SU-DHL-6 (cell line): Measurements from ENCODE around the gene FAM124A.
"Not testable (repeated sequence)": the region's sequence is repeated elsewhere in the genome, so short reads cannot be mapped to it uniquely, and the experiment has no call there.

Experiments used
- H2AFZ ChIP-seq: fragments of 200-600 bp; sonication (generic); 2 replicates; pipeline ENCODE4 v1.6.1; 2014; ENCODE audit warnings: low read depth, mild to moderate bottlenecking, moderate library complexity, mixed read lengths, antibody characterized with exemption, low read length; ENCODE audit not compliant: severe bottlenecking
- H3F3A ChIP-seq: fragments of 200-600 bp; shearing (Covaris generic); 2 replicates; pipeline ENCODE4 v1.6.0; 2016; ENCODE audit warnings: antibody characterized with exemption, mild to moderate bottlenecking; ENCODE audit not compliant: insufficient read depth
- H3K27ac ChIP-seq: fragments of 200-600 bp; sonication (generic); 2 replicates; pipeline ENCODE4 v1.5.1; 2016; ENCODE audit warnings: low read depth, mild to moderate bottlenecking, low read length, moderate library complexity, mixed read lengths
- H3K27me3 ChIP-seq: fragments of 200-600 bp; sonication (generic), shearing (Covaris generic); 2 replicates; pipeline ENCODE4 v1.6.0; 2014; ENCODE audit warnings: mild to moderate bottlenecking, low read length
- H3K36me3 ChIP-seq: fragments of 200-600 bp; sonication (generic); 2 replicates; pipeline ENCODE4 v1.6.1; 2014; ENCODE audit warnings: mild to moderate bottlenecking, low read length, mixed read lengths
- H3K4me2 ChIP-seq: fragments of 300-600, 200-600 bp; shearing (Covaris generic), sonication (generic); 2 replicates; pipeline ENCODE4 v1.6.0; 2014; ENCODE audit warnings: low read length, low read depth, mild to moderate bottlenecking; ENCODE audit not compliant: poor library complexity, severe bottlenecking
- H3K4me3 ChIP-seq: fragments of 200-600 bp; sonication (generic); 2 replicates; pipeline ENCODE4 v1.5.1; 2014; ENCODE audit warnings: antibody characterized with exemption, low read length, mild to moderate bottlenecking, mixed read lengths; ENCODE audit not compliant: insufficient read depth, poor library complexity, severe bottlenecking
- H3K79me2 ChIP-seq: fragments of 200-600 bp; sonication (generic); 2 replicates; pipeline ENCODE4 v1.6.1; 2014; ENCODE audit warnings: mild to moderate bottlenecking, low read length, moderate library complexity; ENCODE audit not compliant: insufficient read depth
- H3K9ac ChIP-seq: fragments of 200-600 bp; sonication (generic); 2 replicates; pipeline ENCODE4 v1.7.0; 2014; ENCODE audit warnings: mild to moderate bottlenecking, low read length
- H3K9me2 ChIP-seq: fragments of 200-600 bp; sonication (generic); replicated peaks from 2 replicates; pipeline ENCODE4 v1.6.1; 2014; ENCODE audit warnings: low read length; ENCODE audit not compliant: insufficient read depth
- H3K9me3 ChIP-seq: fragments of 200-600 bp; sonication (generic); 2 replicates; pipeline ENCODE4 v1.6.1; 2014; ENCODE audit warnings: low read length, mixed read lengths; ENCODE audit not compliant: insufficient read depth
- H4K20me1 ChIP-seq: fragments of 200-600 bp; sonication (generic); 2 replicates; pipeline ENCODE4 v1.6.1; 2014; ENCODE audit warnings: low read depth, mild to moderate bottlenecking, antibody characterized with exemption, low read length, moderate library complexity, mixed read lengths
- EZH2phosphoT487 ChIP-seq: fragments of 200-600 bp; sonication (generic), shearing (Covaris generic); conservative IDR thresholded peaks from 2 replicates; pipeline ENCODE4 v1.6.1; 2018; ENCODE audit warnings: mild to moderate bottlenecking, antibody characterized with exemption, low read length, moderate library complexity, mixed read lengths
- TF ChIP-seq, protein P1 (sequence below): fragments of 200-600 bp; sonication (generic); IDR thresholded peaks from one replicate; pipeline ENCODE4 v1.5.1; 2017; ENCODE audit warnings: antibody characterized with exemption, mild to moderate bottlenecking, low read length, moderate library complexity; ENCODE audit not compliant: insufficient read depth, poor library complexity, severe bottlenecking

Gene FAM124A

DNA sequence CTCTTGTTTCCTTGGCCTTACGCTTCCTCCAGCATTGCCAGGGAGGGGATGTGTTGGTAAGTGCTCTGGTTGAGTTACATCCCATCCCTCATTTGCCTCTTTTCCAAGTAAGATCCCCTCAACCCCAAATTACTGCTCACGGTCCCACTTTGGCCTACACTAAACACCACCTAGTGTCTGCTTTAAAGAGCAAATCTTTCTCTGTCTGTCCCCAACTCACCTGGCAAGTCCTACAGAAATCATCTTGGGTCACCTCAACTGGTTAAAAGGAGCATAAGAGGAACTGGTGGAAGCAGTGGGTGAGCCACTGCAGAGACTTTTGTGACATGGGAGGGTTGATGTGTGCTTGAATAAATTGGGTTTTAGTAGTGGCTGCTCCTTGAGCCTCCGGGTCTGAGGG, 62.1 kb downstream of the FAM124A start:
- H3K9ac ChIP-seq = no peak overlapping the region
- TF ChIP-seq EZH2phosphoT487 = no peak
- TF ChIP-seq, protein P1, sequence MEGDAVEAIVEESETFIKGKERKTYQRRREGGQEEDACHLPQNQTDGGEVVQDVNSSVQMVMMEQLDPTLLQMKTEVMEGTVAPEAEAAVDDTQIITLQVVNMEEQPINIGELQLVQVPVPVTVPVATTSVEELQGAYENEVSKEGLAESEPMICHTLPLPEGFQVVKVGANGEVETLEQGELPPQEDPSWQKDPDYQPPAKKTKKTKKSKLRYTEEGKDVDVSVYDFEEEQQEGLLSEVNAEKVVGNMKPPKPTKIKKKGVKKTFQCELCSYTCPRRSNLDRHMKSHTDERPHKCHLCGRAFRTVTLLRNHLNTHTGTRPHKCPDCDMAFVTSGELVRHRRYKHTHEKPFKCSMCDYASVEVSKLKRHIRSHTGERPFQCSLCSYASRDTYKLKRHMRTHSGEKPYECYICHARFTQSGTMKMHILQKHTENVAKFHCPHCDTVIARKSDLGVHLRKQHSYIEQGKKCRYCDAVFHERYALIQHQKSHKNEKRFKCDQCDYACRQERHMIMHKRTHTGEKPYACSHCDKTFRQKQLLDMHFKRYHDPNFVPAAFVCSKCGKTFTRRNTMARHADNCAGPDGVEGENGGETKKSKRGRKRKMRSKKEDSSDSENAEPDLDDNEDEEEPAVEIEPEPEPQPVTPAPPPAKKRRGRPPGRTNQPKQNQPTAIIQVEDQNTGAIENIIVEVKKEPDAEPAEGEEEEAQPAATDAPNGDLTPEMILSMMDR = no peak
- no peaks in the 10 kb centered on the region for H3K9me3 ChIP-seq
- H2AFZ ChIP-seq = no peak overlapping the region
- H3F3A ChIP-seq = no peaks in the 10 kb centered on the region
- H3K27me3 ChIP-seq = no peaks in the 10 kb centered on the region
- no peak overlapping the region for H3K4me2 ChIP-seq
- no peaks in the 10 kb centered on the region for H3K9me2 ChIP-seq
- H4K20me1 ChIP-seq = no peaks in the 10 kb centered on the region
- no peak overlapping the region for H3K4me3 ChIP-seq
- no peak overlapping the region for H3K27ac ChIP-seq
- no peaks in the 10 kb centered on the region for H3K79me2 ChIP-seq
- H3K36me3 ChIP-seq = no peaks in the 10 kb centered on the region

DNA sequence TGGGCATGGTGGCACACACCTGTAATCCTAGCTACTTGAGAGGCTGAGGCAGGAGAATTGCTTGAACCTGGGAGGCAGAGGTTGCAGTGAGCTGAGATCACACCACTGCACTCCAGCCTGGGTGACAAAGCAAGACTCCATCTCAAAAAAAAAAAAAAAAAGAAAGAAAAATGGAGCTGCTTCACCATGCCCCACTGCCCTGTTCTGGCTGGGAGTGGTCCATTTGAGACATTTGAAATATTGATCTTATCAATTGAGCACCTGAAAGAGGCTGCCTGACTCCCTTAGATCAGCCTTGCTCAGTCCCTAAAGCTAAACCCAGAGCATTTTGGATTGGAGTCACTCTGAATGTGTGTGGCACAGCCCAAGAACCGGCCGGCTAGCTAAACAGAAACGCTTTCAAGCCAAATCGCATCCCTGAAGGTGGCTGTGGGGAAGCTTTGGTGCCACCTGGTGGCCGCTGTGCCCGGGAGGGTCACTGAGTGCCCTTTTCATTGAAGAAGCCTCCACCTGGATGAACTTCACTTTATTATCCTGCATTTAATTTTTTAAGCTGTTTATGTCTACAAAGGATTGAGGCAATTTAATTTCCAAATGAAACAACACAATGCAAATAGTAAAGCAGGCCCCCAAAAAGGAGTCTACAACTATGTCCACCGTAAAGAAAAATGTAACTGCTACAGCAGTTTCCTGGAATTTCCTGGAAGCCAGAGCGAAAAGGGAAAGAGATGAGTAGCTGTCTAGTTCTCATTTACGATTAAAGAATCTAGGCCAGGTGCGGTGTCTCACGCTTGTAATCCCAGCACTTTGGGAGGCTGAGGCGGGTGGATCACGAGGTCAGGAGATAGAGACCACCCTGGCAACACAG, 64.2 kb downstream of the FAM124A start:
- Histone ChIP-seq H3K9me2 (no peaks in the 10 kb centered on the region), H2AFZ (no peak overlapping the region), H3K9me3 (no peaks in the 10 kb centered on the region), H3K36me3 (no peaks in the 10 kb centered on the region), H3K27ac (no peak overlapping the region), H3K79me2 (no peaks in the 10 kb centered on the region), H3F3A (no peaks in the 10 kb centered on the region), H3K4me2 (no peak overlapping the region), H3K27me3 (no peaks in the 10 kb centered on the region), H4K20me1 (no peaks in the 10 kb centered on the region), H3K4me3 (no peak overlapping the region), H3K9ac (no peak overlapping the region)
- TF ChIP-seq, protein P1 = peak; percentile 86
- TF ChIP-seq EZH2phosphoT487 = no peak

DNA sequence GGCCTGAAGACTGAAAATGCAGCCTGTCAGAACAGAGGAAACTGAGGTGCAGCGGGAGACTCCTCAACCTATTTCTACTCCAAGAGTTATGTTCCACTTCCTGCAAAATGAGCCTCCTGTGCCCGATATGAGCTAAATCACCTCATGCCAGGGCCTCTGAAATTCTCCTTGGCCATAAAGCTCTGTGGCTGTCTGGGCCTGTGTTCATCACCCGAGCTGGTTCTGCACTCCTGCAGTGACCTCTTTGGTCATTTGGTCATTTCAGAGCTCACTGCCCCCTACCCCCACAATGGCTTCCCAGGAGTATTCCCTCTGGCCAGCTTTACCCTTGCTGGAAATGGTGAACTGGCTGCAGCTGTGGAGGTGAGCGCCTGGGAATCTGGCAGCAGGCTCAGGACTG, 65.6 kb downstream of the FAM124A start:
- Histone ChIP-seq H3K4me3 (no peak overlapping the region), H3K27ac (no peak overlapping the region), H3K79me2 (no peaks in the 10 kb centered on the region), H3K4me2 (no peak overlapping the region), H3K9me2 (no peaks in the 10 kb centered on the region), H3F3A (no peaks in the 10 kb centered on the region), H3K9ac (no peak overlapping the region), H3K27me3 (no peaks in the 10 kb centered on the region), H3K9me3 (no peaks in the 10 kb centered on the region), H4K20me1 (no peaks in the 10 kb centered on the region), H3K36me3 (no peaks in the 10 kb centered on the region), H2AFZ (no peak overlapping the region)
- no peak for TF ChIP-seq EZH2phosphoT487
- TF ChIP-seq, protein P1 = no peak

DNA sequence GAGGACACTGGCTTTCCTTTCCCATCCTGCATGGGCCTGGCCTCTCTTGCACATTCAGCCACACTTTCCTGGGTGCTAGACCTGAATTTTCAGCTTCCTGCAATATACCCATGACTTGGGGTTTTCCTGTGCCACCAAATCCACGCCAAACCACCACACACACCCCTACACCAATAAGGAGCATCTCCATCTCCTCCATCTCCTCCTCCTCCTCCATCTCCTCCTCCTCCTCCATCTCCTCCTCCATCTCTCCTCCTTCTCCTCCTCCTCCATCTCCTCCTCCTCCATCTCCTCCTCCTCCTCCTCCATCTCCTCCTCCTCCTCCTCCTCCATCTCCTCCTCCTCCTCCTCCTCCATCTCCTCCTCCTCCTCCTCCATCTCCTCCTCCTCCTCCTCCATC, 66.1 kb downstream of the FAM124A start:
- H3K4me2 ChIP-seq, H3K79me2 ChIP-seq, H3K9ac ChIP-seq, H4K20me1 ChIP-seq, H3K9me2 ChIP-seq, H3K36me3 ChIP-seq, H3F3A ChIP-seq, H3K9me3 ChIP-seq, H3K27ac ChIP-seq, H2AFZ ChIP-seq, H3K27me3 ChIP-seq, H3K4me3 ChIP-seq: not testable (repeated sequence)
